Measurements from ENCODE around the gene GALNT1.
A peak's percentile ranks its signal among the peaks of the same experiment; 100 is the strongest.

GALNT1 gene

GRCh38 chr18:35658112-35658511, 76.6 kb downstream of the GALNT1 start:
- ChIA-PET CTCF (no interaction called here), POLR2A (no interaction called here)
- TF ChIP-seq SUZ12 (IDR thresholded peaks at IDR 0.05) (no peak), TARDBP (IDR thresholded peaks at IDR 0.05) (no peak), CTBP1 (IDR thresholded peaks at IDR 0.05; ENCODE audit: borderline replicate concordance) (no peak), BHLHE40 (IDR thresholded peaks at IDR 0.05; ENCODE audit: borderline replicate concordance) (no peak), PKNOX1 (IDR thresholded peaks at IDR 0.05) (no peak), NFRKB (IDR thresholded peaks at IDR 0.05) (no peak)
- DNase-seq (ENCODE audit: extremely low spot score) = no peak

- no peak for DNase-seq (ENCODE audit: extremely low spot score)
- TF ChIP-seq TARDBP (IDR thresholded peaks at IDR 0.05) (no peak), PKNOX1 (IDR thresholded peaks at IDR 0.05) (no peak), SP1 (IDR thresholded peaks at IDR 0.05) (no peak), CTBP1 (IDR thresholded peaks at IDR 0.05; ENCODE audit: borderline replicate concordance) (no peak), L3MBTL2 (conservative IDR thresholded peaks at IDR 0.05) (no peak), BHLHE40 (IDR thresholded peaks at IDR 0.05; ENCODE audit: borderline replicate concordance) (no peak), FOXK2 (IDR thresholded peaks at IDR 0.05) (no peak), ZNF384 (IDR thresholded peaks at IDR 0.05) (no peak), ELF4 (IDR thresholded peaks at IDR 0.05) (no peak), FOXM1 (IDR thresholded peaks at IDR 0.05; ENCODE audit: borderline replicate concordance) (no peak), LEF1 (IDR thresholded peaks at IDR 0.05; ENCODE audit: borderline replicate concordance) (no peak)
- POLR2A ChIA-PET = no interaction called here
- CTCF ChIA-PET = no interaction called here
Measured at GRCh38 chr18:35661483-35662146, 80.1 kb downstream of the GALNT1 start.

- TF ChIP-seq TARDBP (IDR thresholded peaks at IDR 0.05) = no peak
- no peak for TF ChIP-seq NFRKB (IDR thresholded peaks at IDR 0.05)
- TF ChIP-seq ZNF384 (IDR thresholded peaks at IDR 0.05) = no peak
- TF ChIP-seq FOXA1 (IDR thresholded peaks at IDR 0.05) = no peak
- no peak for TF ChIP-seq LEF1 (IDR thresholded peaks at IDR 0.05; ENCODE audit: borderline replicate concordance)
- TF ChIP-seq FOXM1 (IDR thresholded peaks at IDR 0.05; ENCODE audit: borderline replicate concordance) = no peak
- no peak for TF ChIP-seq SP1 (IDR thresholded peaks at IDR 0.05)
- TF ChIP-seq FOXK2 (IDR thresholded peaks at IDR 0.05) = no peak
- no peak for TF ChIP-seq L3MBTL2 (conservative IDR thresholded peaks at IDR 0.05)
- no peak for TF ChIP-seq PKNOX1 (IDR thresholded peaks at IDR 0.05)
- TF ChIP-seq HDGF (IDR thresholded peaks at IDR 0.05; ENCODE audit: borderline replicate concordance) = no peak
- TF ChIP-seq SUZ12 (IDR thresholded peaks at IDR 0.05) = no peak
- TF ChIP-seq CTBP1 (IDR thresholded peaks at IDR 0.05; ENCODE audit: borderline replicate concordance) = no peak
- TF ChIP-seq BHLHE40 (IDR thresholded peaks at IDR 0.05; ENCODE audit: borderline replicate concordance) = no peak
- TF ChIP-seq ELF4 (IDR thresholded peaks at IDR 0.05) = no peak
- no peak for TF ChIP-seq ARNT (IDR thresholded peaks at IDR 0.05)
- POLR2A ChIA-PET = interaction anchor here (0.5 kb wide), 1 partner anchor 142 kb away, joined by 3 read pairs; no protein-coding TSS in a partner anchor
- no peak for DNase-seq (ENCODE audit: extremely low spot score)
- CTCF ChIA-PET = no interaction called here
Measured at GRCh38 chr18:35662293-35663062, 80.9 kb downstream of the GALNT1 start.

GRCh38 chr18:35671966-35672603, 90.5 kb downstream of the GALNT1 start:
- TF ChIP-seq FOXK2 (IDR thresholded peaks at IDR 0.05) (no peak), BHLHE40 (IDR thresholded peaks at IDR 0.05; ENCODE audit: borderline replicate concordance) (no peak), L3MBTL2 (conservative IDR thresholded peaks at IDR 0.05) (no peak), ZNF384 (IDR thresholded peaks at IDR 0.05) (no peak), NFRKB (IDR thresholded peaks at IDR 0.05) (no peak), FOXA1 (IDR thresholded peaks at IDR 0.05) (no peak), LEF1 (IDR thresholded peaks at IDR 0.05; ENCODE audit: borderline replicate concordance) (no peak), HDGF (IDR thresholded peaks at IDR 0.05; ENCODE audit: borderline replicate concordance) (no peak), ELF4 (IDR thresholded peaks at IDR 0.05) (no peak), FOXM1 (IDR thresholded peaks at IDR 0.05; ENCODE audit: borderline replicate concordance) (no peak), SP1 (IDR thresholded peaks at IDR 0.05) (no peak), PKNOX1 (IDR thresholded peaks at IDR 0.05) (no peak), ARNT (IDR thresholded peaks at IDR 0.05) (no peak), SUZ12 (IDR thresholded peaks at IDR 0.05) (no peak), CTBP1 (IDR thresholded peaks at IDR 0.05; ENCODE audit: borderline replicate concordance) (no peak), TARDBP (IDR thresholded peaks at IDR 0.05) (no peak)
- ChIA-PET POLR2A (no interaction called here), CTCF (interaction anchor here (0.6 kb wide), 1 partner anchor 728 kb away, joined by 3 read pairs; no protein-coding TSS in a partner anchor)
- DNase-seq (ENCODE audit: extremely low spot score) = no peak

GRCh38 chr18:35672897-35673296, 91.4 kb downstream of the GALNT1 start:
- no peak for DNase-seq (ENCODE audit: extremely low spot score)
- ChIA-PET POLR2A (no interaction called here), CTCF (interaction anchor here (0.6 kb wide), 2 partner anchors 17 to 727 kb away, joined by 3 read pairs; no protein-coding TSS in a partner anchor)
- no peak for TF ChIP-seq FOXK2 (IDR thresholded peaks at IDR 0.05)
- TF ChIP-seq ARNT (IDR thresholded peaks at IDR 0.05) = no peak
- 0 out of 2 replicates have a peak, but pooled peaks have one; percentile 17 for TF ChIP-seq PKNOX1 (IDR thresholded peaks at IDR 0.05)
- no peak for TF ChIP-seq CTBP1 (IDR thresholded peaks at IDR 0.05; ENCODE audit: borderline replicate concordance)
